HG02885 (cell line): ENCODE results near the gene SFMBT1.
"Not testable (repeated sequence)": the region's sequence is repeated elsewhere in the genome, so short reads cannot be mapped to it uniquely, and the experiment has no call there.

Source experiments
- ATAC-seq: cut with Tn5 transposase; IDR thresholded peaks from one replicate; pipeline ENCODE4 v1.9.1; 2021; ENCODE audit warnings: mild to moderate bottlenecking; ENCODE audit not compliant: unreplicated experiment, poor library complexity

Gene SFMBT1

GRCh38 chr3:53073553-53074365 lies 27.9 kb upstream of the SFMBT1 start:
- ATAC-seq: no peak

GRCh38 chr3:53072653-53073552 lies 27.0 kb upstream of the SFMBT1 start:
- ATAC-seq: peak; percentile 77

GRCh38 chr3:53071882-53072431 lies 26.1 kb upstream of the SFMBT1 start:
- no peak for ATAC-seq

- no peak for ATAC-seq
Observed at GRCh38 chr3:53069422-53070068, 23.7 kb upstream of the SFMBT1 start.

- no peak for ATAC-seq
Observed at GRCh38 chr3:53068176-53068575, 22.3 kb upstream of the SFMBT1 start.

- ATAC-seq: no peak
Observed at GRCh38 chr3:53067567-53067966, 21.7 kb upstream of the SFMBT1 start.

GRCh38 chr3:53065841-53066480 lies 20.1 kb upstream of the SFMBT1 start:
- no peak for ATAC-seq

GRCh38 chr3:53062905-53063304 lies 17.0 kb upstream of the SFMBT1 start:
- no peak for ATAC-seq

GRCh38 chr3:53056442-53056841 lies 10.6 kb upstream of the SFMBT1 start:
- ATAC-seq: no peak

- not testable (repeated sequence) for ATAC-seq
Observed at GRCh38 chr3:53054233-53054632, 8.4 kb upstream of the SFMBT1 start.

- no peak for ATAC-seq
Observed at GRCh38 chr3:53051929-53052328, 6.1 kb upstream of the SFMBT1 start.

- no peak for ATAC-seq
Observed at GRCh38 chr3:53049987-53050386, 4.1 kb upstream of the SFMBT1 start.

GRCh38 chr3:53046171-53047170 lies 598 bp upstream of the SFMBT1 start:
- ATAC-seq: peak; percentile 26

- ATAC-seq: peak; percentile 65
Observed at GRCh38 chr3:53044711-53045517, 959 bp downstream of the SFMBT1 start.

- ATAC-seq: no peak
Observed at GRCh38 chr3:53044371-53044710, 1.5 kb downstream of the SFMBT1 start.

- ATAC-seq: no peak
Observed at GRCh38 chr3:53043738-53044137, 2.1 kb downstream of the SFMBT1 start.

GRCh38 chr3:53042651-53043050 lies 3.2 kb downstream of the SFMBT1 start:
- no peak for ATAC-seq

GRCh38 chr3:53040351-53040820 lies 5.5 kb downstream of the SFMBT1 start:
- ATAC-seq: no peak
